Germinal center (tissue), 1 donor: ENCODE measurements around the gene ZNF407.
"Not testable (repeated sequence)": the region's sequence is repeated elsewhere in the genome, so short reads cannot be mapped to it uniquely, and the experiment has no call there.

Source experiments
- DNase-seq: peaks from one replicate; pipeline ENCODE4 v3.0.0; 2012; ENCODE audit warnings: mixed read lengths, low spot score

ZNF407 gene

DNA sequence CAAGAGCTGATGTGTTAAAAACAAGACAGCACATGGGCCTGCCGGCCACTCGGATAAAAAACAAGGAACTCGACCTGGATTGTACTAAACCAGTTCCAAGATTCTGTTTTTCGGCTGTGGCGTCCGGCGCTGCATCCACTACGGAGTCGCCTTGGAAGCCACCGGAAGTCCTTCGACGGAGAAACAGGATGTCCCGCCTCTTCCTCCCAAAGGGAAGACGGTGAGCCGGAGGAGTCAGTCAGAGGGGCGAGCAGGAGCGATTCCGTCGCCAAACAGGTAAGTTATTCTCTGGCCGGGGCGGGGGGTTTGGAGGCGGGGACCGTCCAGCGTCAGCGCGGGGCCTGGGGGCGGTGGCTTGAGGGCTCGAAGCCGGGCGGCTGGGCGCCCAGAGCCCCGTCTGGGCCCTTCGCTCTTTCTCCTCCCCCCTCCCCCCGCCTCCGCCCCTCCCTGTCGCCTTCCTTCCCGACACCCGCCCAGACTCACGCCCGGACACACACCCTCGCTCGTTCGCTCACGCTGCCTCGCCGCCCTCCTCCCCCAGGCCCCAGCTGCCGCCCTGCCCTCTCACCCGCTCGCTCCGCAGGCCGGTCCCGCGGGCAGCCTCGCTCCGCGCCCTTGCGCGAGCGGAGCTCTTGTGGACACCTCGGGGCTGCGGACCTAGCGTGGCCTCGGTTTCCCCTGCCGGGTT lies at the start of gene ZNF407:
ZNF407 (plus strand) TSS at position 209 of the 688 bp plus-strand sequence. CDS start 33,150 bp downstream, outside the sequence.
- peak; percentile 85 for DNase-seq

DNA sequence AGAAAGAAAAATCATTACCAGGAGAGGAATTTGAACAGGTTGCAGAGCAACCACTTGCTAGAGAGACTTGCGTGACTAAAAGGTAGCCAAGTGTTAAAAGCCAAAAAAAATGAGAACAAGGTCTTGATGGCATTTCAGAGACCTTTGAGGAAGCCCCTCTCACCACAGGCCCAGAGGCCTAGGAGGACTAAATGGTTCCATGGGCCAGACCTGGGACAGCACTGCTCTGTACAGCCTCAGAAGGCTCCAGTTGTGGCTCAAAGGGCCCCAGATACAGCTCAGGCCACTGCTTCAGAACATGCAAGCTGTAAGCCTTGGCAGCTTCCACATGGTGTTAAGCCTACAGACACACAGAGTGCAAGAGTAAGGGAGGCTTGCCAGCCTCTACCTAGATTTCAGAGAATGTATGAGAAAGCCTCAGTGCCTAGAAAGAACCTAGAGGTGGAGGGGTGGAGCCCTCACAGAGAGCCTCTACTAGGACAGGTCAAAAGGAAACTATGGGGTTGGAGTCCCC lies 48.0 kb upstream of the ZNF407 start:
- DNase-seq = no peak

GRCh38 chr18:74550886-74551285 lies 46.8 kb upstream of the ZNF407 start:
- DNase-seq = no peak

- DNase-seq = no peak
Observed at GRCh38 chr18:74551452-74551851, 46.2 kb upstream of the ZNF407 start.

GRCh38 chr18:74551936-74552555 lies 45.6 kb upstream of the ZNF407 start:
- DNase-seq = peak; percentile 77

DNA sequence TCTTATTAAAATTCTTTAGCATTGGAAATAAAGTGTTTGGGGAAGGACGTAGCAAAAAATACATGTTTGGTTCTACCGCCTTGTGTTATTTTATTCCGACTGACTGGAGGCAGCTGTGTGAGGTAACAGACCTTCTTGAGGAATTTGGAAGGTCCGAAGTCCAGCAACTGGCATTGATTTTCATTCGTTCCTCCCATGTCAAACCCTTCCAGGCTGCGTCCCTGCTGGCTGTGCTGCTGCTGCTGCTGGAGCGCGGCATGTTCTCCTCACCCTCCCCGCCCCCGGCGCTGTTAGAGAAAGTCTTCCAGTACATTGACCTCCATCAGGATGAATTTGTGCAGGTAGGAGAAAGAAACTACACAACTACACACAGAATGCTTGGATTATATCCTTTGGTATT lies 41.5 kb upstream of the ZNF407 start:
- no peak for DNase-seq

GRCh38 chr18:74558096-74558495 lies 39.6 kb upstream of the ZNF407 start:
- DNase-seq = no peak

DNA sequence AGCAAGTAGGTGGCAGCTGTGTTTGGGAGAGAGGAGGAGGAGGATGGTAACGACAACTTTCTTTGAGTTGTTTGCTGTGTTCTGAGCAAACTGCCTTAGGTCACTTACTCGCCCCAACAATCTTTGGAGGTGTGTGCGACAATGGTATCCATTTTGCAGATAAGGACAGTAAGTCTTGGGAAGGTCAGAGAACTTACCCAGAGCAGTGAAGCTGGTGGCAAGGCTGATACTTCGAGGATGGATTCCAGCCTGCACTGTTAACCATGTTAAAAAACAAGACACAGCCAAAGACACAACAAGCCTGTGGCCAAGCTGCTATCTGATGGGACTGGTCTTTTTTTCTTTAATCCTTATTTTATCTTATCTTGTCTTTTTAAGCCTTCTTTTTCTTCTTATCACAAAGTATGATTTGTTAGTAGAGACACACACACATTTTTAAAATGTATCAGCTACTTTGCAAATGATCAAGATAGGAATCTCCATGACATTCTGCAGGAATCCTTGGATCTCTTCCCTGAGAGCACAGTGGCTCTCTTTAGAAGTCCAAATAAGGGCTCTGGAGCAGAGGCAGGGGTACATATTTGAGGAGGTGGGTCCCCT lies 35.4 kb upstream of the ZNF407 start:
- no peak for DNase-seq

- DNase-seq = no peak
Observed at GRCh38 chr18:74562775-74563174, 34.9 kb upstream of the ZNF407 start.

- no peak for DNase-seq
Observed at GRCh38 chr18:74563999-74564398, 33.7 kb upstream of the ZNF407 start.

GRCh38 chr18:74565164-74565563 lies 32.5 kb upstream of the ZNF407 start:
- not testable (repeated sequence) for DNase-seq

- DNase-seq = not testable (repeated sequence)
Observed at GRCh38 chr18:74565993-74566392, 31.7 kb upstream of the ZNF407 start.

GRCh38 chr18:74567822-74568221 lies 29.8 kb upstream of the ZNF407 start:
- peak; percentile 7 for DNase-seq

DNA sequence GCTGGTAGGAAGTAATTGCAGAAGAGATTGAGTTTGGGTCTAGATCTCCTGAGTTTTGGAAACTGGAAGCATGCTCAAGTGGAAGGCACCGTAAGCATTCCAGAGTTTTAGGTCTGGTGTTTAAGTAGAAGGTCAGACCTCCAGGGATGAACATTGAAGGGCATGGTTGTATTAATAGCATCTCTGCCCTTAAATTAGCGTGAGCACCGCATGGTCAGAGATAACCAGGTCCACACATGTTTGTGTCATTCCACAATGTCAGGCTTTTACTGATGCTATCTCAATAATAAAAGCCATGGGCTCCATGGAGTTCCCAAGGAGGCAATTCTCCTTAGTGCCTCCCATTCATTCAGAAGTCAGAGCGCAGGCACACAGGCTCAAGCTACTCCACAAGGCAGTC lies 28.3 kb upstream of the ZNF407 start:
- no peak for DNase-seq

DNA sequence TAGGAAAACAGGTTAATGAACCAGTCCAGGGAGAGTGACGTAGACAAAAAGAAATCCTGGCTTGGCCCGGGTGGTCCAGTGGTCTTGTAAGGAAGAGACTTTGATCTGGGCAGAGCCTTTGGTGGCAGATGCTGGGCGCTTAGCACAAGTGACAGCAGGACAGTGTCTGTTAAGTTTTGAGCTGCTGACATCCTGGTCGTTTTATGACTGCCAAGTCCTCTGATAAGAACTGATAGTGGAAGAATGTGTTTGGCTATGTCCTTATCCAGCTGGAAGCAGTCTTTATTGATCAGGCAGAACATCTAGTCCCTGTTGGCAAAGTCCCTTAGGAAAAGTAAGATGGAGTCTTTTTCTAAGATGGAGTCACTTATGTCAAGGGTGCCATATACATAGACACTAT lies 27.4 kb upstream of the ZNF407 start:
- DNase-seq = no peak

DNA sequence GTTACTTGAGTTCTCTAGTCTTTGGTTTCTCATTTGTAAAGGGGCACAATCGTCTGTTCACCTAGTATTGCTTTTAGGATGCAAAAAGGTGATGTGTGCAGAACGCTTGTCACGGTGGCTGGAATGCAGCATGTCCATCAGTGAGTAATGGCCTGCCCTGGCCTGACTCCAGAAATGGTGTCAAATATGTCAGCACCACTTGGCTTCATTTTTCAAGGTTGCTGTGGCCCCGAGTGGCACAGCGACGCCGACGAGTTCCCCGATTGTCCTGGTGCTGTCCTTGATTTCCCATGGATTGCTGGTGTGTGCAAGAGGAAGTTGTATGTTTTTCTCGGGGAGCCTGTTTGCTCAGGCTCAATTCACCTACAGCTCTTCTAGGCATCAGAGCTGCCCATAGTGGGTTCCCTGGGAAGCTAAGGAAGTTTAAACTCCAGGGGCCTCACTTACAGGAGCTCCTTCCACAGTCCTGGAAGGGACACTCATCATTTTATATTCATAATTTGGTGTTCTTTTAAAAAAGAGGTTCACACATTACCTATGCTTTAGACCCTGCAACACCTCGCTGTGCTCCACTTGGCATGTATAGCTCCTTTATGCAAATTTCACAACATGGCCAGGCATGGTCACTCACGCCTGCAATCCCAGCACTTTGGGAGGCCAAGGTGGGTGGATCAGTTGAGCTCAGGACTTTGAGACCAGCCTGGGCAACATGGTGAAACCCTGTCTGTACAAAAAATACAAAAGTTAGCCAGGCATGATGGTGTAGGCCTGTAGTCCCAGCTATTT lies 25.6 kb upstream of the ZNF407 start:
- no peak for DNase-seq

DNA sequence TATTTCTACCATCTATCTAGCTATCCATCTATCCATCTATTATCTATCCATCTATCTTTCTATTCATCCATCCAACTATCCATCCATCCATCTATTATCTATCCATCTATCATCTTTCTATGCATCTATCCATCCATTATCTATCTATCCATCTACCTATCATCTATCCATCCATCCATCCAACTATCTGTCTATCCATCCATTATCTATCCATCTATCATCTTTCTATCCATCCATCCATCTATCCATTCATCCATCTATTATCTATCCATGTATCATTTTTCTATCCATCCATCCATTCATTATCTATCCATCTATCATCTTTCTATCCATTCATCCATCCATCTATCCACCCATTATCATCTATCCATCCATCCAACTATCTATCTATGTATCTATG lies 24.6 kb upstream of the ZNF407 start:
- DNase-seq = no peak

GRCh38 chr18:74574916-74575315 lies 22.8 kb upstream of the ZNF407 start:
- no peak for DNase-seq

DNA sequence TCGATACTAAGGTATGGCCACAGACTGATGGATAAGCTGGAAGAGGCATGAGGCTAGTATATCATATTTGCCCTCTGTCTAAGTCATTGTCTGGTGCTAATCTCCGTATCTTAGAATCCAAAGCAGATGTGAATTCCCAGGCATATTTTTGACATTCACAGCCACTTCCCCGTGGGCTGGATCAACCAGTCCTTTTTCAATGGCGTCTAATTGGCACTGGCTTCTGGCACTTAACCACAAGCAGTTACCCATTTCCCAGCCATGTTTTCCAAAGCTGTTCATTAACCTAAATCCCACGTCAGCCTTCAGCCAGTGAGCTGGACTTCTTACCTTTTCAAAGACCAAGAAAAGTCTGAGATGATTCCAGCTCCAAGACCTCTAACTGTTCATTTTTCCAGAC lies 20.7 kb upstream of the ZNF407 start:
- DNase-seq = no peak

- no peak for DNase-seq
Observed at GRCh38 chr18:74579496-74580065, 18.1 kb upstream of the ZNF407 start.

- no peak for DNase-seq
Observed at GRCh38 chr18:74582642-74583041, 15.0 kb upstream of the ZNF407 start.

GRCh38 chr18:74587441-74587840 lies 10.2 kb upstream of the ZNF407 start:
- no peak for DNase-seq
